GM19240 (cell line): ENCODE data around the gene GXYLT1.
A peak's percentile ranks its signal among the peaks of the same experiment; 100 is the strongest.
"Not testable (repeated sequence)": the region's sequence is repeated elsewhere in the genome, so short reads cannot be mapped to it uniquely, and the experiment has no call there.

ENCODE experiments used
- DNase-seq: peaks from one replicate; pipeline ENCODE4 v3.0.0; 2011; ENCODE audit warnings: low spot score; ENCODE audit not compliant: insufficient read length

The GXYLT1 gene

GRCh38 chr12:42144408-42145196 is at the start of gene GXYLT1:
Gene GXYLT1, minus strand, starts transcription at chr12:42144874. Its CDS starts 228 bp downstream, at chr12:42144646.
- DNase-seq: peak; percentile 70

GRCh38 chr12:42192686-42193085 is 48.0 kb upstream of the GXYLT1 start:
- no peak for DNase-seq

DNA sequence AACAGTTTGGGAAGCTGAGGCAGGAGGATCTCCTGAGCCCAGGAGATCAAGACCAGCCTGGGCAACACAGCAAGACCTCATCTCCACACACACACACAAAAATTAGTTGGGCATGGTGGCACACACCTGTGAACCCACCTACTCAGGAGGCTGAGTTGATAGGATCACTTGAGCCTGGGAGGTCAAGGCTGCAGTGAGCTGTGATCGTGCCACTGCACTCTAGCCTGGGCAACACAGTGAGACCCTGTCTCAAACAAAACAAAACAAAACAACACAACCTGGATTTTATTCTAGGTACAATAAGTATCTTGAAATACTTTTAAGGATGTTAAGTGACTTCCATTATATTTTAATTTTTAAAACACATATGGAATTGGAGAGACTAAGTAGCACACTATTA is 47.6 kb upstream of the GXYLT1 start:
- DNase-seq: no peak

- no peak for DNase-seq
Observed at GRCh38 chr12:42190376-42190775, 45.7 kb upstream of the GXYLT1 start.

- not testable (repeated sequence) for DNase-seq
Observed at GRCh38 chr12:42188275-42188674, 43.6 kb upstream of the GXYLT1 start.

GRCh38 chr12:42187799-42188198 is 43.1 kb upstream of the GXYLT1 start:
- DNase-seq: no peak

DNA sequence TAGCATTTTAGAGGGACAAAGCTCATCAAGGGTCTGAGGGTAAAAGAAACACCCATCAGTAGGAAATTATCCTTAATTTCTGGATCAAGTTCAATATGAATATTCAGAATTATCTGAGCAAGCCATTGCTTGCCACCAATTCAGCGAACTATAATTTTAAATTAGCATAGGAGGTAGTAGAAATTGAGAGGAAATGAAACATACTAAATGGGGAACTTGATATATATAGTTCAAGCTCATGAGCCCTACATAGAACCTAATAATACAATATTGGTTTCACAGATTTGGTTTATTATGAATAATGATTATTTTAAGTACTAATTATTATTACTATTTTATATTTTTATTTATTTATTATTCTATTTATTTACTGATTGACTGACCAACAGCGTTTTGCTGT is 42.1 kb upstream of the GXYLT1 start:
- DNase-seq: no peak

DNA sequence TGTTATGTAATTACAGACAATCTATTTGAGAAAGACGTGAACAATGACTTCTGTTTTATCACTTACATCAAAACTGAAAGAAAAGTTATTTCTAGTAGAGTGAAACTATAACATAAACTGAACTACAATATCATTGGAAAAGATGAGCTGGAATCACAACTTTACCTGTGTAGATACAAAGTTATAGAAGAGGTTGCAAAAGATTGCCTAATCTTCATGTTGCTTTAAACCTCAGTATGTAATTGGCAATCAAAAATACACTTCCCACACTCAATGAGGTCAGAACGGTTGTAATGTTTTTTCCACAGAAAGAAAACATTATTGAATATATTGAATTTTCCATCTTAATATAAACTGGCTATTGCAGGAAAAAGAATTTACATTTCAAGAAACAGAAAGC is 37.7 kb upstream of the GXYLT1 start:
- DNase-seq: no peak

DNA sequence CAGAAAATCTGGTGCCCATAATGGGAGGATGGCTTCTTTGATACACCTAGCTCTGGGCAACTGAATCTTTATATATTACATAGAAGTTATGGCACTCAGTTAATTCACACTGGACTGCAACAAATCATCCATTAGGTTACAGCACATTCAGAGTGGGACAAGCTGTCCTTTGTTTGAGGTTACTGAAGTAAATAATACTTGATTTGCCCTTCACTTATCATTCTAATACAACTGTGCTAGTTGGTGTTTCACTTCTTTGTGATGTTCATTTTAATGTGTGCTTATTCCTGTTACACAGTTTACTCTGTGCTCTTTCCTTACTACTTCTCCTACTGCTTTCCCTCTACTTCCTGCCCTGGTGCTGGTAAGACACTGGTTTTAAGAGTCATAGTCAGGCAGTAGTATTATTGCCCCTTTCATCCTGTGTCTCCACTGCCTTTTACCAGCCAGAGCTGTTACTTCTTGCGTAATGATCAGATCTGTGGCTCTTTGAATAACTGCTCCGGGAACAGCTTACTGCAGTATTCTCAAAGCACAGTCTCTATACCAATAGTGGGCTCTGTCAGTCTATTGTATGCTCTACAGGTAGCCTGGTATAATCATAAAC is 36.4 kb upstream of the GXYLT1 start:
- no peak for DNase-seq

- no peak for DNase-seq
Observed at GRCh38 chr12:42178101-42178500, 33.4 kb upstream of the GXYLT1 start.

- no peak for DNase-seq
Observed at GRCh38 chr12:42174978-42175377, 30.3 kb upstream of the GXYLT1 start.

DNA sequence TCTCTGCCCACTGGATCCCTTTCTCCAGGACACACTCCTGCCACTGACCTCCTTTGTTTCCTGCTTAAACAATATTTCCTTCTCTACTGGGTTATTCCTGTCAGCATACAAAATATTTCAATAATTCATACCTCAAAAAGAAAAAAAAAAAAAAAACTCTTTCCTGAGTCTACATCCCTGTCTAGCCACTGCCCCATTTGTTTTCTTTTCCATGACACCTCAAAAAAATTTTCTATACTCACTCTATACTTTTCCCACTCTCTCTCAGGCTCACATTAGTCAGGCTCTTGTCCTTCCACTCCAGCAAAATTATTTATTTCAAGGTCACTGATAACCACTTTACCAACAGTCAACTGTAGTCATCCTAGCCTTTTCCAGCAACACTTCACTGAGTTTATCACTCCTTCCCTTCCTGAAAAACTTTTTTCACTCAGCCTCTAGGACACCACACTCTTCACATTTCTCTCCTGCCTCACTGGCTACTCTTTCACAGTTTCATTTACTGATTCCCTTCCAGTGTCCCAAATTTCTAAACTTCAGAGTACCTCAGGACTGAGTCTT is 29.4 kb upstream of the GXYLT1 start:
- no peak for DNase-seq

DNA sequence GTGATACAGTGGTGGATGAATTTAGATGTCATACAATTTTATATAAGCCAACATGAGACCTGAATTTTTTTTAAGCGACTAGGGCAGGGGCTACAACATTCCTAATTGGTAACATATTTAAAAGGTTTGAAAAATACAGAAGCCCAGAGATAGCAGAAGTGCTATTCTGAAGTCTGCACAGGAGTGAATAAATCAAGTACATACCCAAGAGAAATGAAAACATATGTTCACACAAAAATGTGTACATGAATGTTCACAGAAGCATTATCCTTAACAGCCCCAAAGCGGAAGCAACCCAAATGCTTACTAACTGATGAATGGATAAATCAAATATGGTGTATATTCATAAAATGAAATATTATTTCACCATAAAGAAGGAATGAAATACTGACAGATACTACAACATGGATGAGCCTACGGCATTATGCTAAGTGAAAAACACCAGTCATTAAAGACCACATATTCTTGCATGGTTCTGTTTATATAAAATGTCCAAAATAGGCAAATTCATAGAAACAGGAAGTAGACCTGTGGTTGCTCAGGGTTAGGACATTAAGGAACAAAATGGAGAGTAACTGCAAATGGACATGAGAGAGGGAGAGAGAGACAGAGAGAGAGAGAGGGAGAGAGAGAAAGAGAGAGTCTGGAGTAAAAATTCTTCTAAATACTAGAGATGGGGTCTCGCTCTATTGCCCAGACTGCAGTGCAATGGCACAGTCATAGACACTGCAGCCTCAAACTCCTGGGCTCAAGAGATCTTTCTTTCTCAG is 28.0 kb upstream of the GXYLT1 start:
- no peak for DNase-seq

GRCh38 chr12:42167711-42168110 is 23.0 kb upstream of the GXYLT1 start:
- DNase-seq: no peak

- DNase-seq: no peak
Observed at GRCh38 chr12:42166501-42166900, 21.8 kb upstream of the GXYLT1 start.

DNA sequence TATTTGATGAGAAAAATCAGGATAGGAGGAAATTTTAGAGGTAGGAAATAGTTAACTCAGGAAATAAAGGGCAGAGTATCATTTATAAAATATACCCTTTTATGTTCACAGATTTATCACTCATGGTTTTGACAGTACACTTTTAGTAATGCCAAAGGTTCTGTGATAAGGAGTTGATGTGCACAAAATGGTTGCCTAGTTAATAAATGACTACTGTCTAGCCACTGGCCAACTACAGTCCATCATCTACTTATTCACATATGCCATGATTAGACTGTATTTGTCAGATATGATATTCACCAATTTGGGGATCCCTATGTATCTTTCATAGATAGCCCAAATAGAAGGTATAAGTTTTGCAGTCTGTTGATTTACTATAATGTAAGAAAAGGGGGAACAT is 19.2 kb upstream of the GXYLT1 start:
- no peak for DNase-seq

DNA sequence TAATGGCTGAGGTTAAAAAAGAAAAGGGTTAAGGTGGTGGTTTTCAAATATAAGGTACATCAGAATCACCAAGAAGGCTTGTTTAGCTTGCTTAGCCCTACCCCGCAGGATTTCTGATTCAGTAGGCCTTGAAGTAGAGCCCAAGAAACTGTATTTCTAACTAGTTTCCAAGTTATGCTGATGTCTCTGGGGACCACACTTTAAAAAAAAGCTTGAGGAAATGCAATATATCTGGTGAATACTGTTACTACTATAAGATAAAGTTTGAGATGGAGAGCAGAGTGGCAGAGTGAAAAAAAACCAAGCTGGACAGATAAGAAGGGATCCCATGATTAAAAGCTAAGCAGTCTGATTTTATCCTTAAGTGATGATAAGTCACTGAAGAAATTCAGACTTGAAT is 18.3 kb upstream of the GXYLT1 start:
- no peak for DNase-seq

- no peak for DNase-seq
Observed at GRCh38 chr12:42162193-42162592, 17.5 kb upstream of the GXYLT1 start.

- no peak for DNase-seq
Observed at GRCh38 chr12:42161529-42161928, 16.9 kb upstream of the GXYLT1 start.

GRCh38 chr12:42156232-42156631 is 11.6 kb upstream of the GXYLT1 start:
- DNase-seq: no peak

DNA sequence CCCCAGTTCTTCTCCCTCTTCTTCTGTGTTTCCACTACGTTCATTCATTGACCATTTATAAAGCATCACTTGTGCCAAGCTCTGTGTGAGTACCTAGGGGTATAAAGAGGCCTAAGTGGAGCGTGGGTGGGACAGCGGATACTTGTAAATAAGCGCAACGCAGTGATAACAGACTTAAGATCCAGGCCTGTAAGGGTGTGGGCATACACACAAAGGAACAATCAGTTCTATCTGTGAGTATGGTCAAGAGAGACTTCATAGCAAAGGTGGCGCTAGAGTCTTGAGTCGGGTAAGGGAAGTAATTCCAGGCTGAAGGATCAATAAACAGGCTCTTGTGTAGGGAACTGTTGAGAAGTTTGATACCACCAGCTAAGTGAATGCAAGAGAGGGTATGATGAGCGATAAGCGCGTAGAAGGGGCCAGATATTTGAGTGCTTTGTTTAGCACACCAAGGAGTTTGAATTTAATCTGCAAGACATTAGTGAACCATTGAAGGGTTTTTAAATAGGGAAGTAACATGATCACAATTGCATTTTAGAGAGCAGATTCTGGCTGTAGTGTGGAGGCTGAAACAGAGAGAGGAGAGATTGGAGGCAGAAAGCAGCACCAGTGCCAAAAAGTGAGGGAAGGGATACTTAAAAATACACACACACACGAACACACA is 1.0 kb upstream of the GXYLT1 start:
- DNase-seq: no peak

GRCh38 chr12:42145197-42145549 is 499 bp upstream of the GXYLT1 start:
- DNase-seq: no peak
